DOHH2 (cell line): ENCODE data around the gene THRSP.

Experiments
- H3F3A ChIP-seq: fragments of 200-600 bp; sonication (generic), shearing (Covaris generic); 2 replicates; pipeline ENCODE4 v1.6.0; 2016; ENCODE audit warnings: antibody characterized with exemption, mild to moderate bottlenecking; ENCODE audit not compliant: control insufficient read depth, insufficient read depth
- H3K27ac ChIP-seq: fragments of 200-600 bp; sonication (generic); 2 replicates; pipeline ENCODE4 v1.5.1; 2014; ENCODE audit warnings: low read depth, mild to moderate bottlenecking, low read length, moderate library complexity
- H3K27me3 ChIP-seq: fragments of 200-600 bp; sonication (generic); 2 replicates; pipeline ENCODE4 v1.6.1; 2014; ENCODE audit warnings: mild to moderate bottlenecking, low read length, mixed read lengths; ENCODE audit not compliant: control insufficient read depth
- H3K36me3 ChIP-seq: fragments of 200-600 bp; sonication (generic); 2 replicates; pipeline ENCODE4 v1.6.1; 2014; ENCODE audit warnings: mild to moderate bottlenecking, low read length, moderate library complexity, mixed read lengths; ENCODE audit not compliant: control insufficient read depth
- H3K4me1 ChIP-seq: fragments of 200-600 bp; sonication (generic); 2 replicates; pipeline ENCODE4 v1.6.1; 2014; ENCODE audit warnings: mild to moderate bottlenecking, low read length, mixed read lengths; ENCODE audit not compliant: control insufficient read depth
- H3K4me2 ChIP-seq: fragments of 200-600 bp; sonication (generic); 2 replicates; pipeline ENCODE4 v1.6.0; 2014; ENCODE audit warnings: mild to moderate bottlenecking, low read length, moderate library complexity
- H3K4me3 ChIP-seq: fragments of 200-600 bp; sonication (generic); 2 replicates; pipeline ENCODE4 v1.5.1; 2014; ENCODE audit warnings: mild to moderate bottlenecking, low read length, mixed read lengths
- H3K79me2 ChIP-seq: fragments of 200-600 bp; sonication (generic); 2 replicates; pipeline ENCODE4 v1.6.1; 2014; ENCODE audit warnings: mild to moderate bottlenecking, low read length, mixed read lengths; ENCODE audit not compliant: control insufficient read depth
- H3K9me2 ChIP-seq: fragments of 200-600 bp; sonication (generic); replicated peaks from 2 replicates; pipeline ENCODE4 v1.6.1; 2014; ENCODE audit warnings: mild to moderate bottlenecking, low read length, mixed read lengths; ENCODE audit not compliant: control insufficient read depth
- H3K9me3 ChIP-seq: fragments of 200-600 bp; sonication (generic); 2 replicates; pipeline ENCODE4 v1.6.1; 2014; ENCODE audit warnings: antibody characterized with exemption, low read length, mixed read lengths; ENCODE audit not compliant: control insufficient read depth, insufficient read depth
- H4K20me1 ChIP-seq: fragments of 200-600 bp; sonication (generic); 2 replicates; pipeline ENCODE4 v1.6.0; 2014; ENCODE audit warnings: low read depth, mild to moderate bottlenecking, antibody characterized with exemption, low read length, moderate library complexity; ENCODE audit not compliant: control insufficient read depth, insufficient read depth
- EZH2phosphoT487 ChIP-seq: fragments of 200-600 bp; sonication (generic); IDR thresholded peaks from 2 replicates; pipeline ENCODE4 v1.6.1; 2017; ENCODE audit warnings: borderline replicate concordance, mild to moderate bottlenecking, antibody characterized with exemption, low read length, moderate library complexity, mixed read lengths
- TF ChIP-seq, protein P1 (sequence below): fragments of 200-600 bp; sonication (generic); IDR thresholded peaks from one replicate; pipeline ENCODE4 v1.5.1; 2014; ENCODE audit warnings: antibody characterized with exemption, mild to moderate bottlenecking, low read depth, low read length; ENCODE audit not compliant: poor library complexity, severe bottlenecking

Gene THRSP

DNA sequence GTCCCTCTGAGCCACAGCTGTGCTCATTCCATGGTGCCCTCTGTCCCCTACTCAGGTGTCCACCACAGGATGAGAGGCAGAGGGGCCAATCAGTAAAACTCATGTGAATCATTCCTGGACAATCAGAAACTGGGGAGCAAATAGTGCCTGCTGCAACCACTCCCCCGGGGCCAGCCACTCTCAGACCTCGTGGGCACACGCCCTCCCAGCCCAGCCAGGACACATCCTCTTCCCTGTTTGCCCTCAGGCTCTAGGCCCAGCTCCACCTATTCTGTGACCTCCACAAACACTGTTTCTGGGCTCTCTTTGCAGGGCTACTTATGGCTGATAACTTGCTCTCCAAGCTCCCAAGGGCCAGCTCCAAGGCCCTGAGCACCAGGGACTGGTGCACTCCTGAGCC lies 26.6 kb upstream of the THRSP start:
- no peaks in the 10 kb centered on the region for H3K9me2 ChIP-seq
- H3K4me1 ChIP-seq = peaks cover 9% of the 10 kb centered on the region
- no peak for TF ChIP-seq EZH2phosphoT487
- TF ChIP-seq, protein P1, sequence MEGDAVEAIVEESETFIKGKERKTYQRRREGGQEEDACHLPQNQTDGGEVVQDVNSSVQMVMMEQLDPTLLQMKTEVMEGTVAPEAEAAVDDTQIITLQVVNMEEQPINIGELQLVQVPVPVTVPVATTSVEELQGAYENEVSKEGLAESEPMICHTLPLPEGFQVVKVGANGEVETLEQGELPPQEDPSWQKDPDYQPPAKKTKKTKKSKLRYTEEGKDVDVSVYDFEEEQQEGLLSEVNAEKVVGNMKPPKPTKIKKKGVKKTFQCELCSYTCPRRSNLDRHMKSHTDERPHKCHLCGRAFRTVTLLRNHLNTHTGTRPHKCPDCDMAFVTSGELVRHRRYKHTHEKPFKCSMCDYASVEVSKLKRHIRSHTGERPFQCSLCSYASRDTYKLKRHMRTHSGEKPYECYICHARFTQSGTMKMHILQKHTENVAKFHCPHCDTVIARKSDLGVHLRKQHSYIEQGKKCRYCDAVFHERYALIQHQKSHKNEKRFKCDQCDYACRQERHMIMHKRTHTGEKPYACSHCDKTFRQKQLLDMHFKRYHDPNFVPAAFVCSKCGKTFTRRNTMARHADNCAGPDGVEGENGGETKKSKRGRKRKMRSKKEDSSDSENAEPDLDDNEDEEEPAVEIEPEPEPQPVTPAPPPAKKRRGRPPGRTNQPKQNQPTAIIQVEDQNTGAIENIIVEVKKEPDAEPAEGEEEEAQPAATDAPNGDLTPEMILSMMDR = no peak
- no peak overlapping the region for H3K4me2 ChIP-seq
- no peaks in the 10 kb centered on the region for H3K36me3 ChIP-seq
- H3K27me3 ChIP-seq = no peaks in the 10 kb centered on the region
- H3K27ac ChIP-seq = no peak overlapping the region
- no peak overlapping the region for H3K4me3 ChIP-seq
- H3K79me2 ChIP-seq = no peaks in the 10 kb centered on the region
- H3K9me3 ChIP-seq = no peaks in the 10 kb centered on the region
- H3F3A ChIP-seq = no peaks in the 10 kb centered on the region
- H4K20me1 ChIP-seq = no peaks in the 10 kb centered on the region

DNA sequence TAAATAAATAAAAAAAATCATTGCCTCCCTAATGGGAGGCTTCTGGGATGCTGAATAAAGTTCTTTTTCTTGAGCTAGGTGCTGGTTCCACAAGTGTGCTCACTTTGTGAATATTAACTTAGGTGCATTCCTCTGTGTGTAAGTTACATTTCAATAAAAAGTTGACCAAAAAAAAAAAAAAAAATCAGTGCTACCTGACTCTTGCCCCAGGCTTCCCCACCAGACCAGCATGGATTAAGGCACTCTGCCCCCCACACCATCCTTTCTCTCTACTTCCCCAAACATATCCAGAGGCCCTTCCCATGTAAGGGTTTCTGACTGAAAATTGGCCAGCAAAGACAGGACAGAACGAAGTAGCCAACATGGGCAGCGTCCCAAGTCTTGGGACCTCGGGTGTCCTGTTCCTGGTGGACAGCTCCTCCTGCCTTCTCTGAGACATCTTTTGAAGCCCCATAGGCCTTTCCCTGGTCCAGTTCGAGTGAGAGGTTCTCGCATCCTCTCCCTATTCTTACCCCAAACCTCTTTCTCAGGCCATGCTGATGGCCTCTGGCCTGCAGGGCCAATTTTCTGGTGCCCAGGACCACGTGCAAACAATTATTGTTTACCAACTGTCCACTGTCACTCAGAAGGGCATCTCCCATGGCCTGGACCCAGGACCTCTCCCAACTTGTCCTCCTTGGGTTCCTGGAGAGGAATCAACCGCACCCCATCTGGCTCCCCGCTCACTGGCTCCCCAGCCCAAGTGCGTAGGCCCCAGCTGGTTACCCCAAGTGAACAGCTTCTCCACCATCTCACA lies 25.6 kb upstream of the THRSP start:
- H3K27me3 ChIP-seq = no peaks in the 10 kb centered on the region
- peaks cover 9% of the 10 kb centered on the region for H3K4me1 ChIP-seq
- no peaks in the 10 kb centered on the region for H3F3A ChIP-seq
- H3K36me3 ChIP-seq = no peaks in the 10 kb centered on the region
- H3K9me3 ChIP-seq = no peaks in the 10 kb centered on the region
- no peak overlapping the region for H3K27ac ChIP-seq
- no peak overlapping the region for H3K4me3 ChIP-seq
- no peak overlapping the region for H3K4me2 ChIP-seq
- no peaks in the 10 kb centered on the region for H3K9me2 ChIP-seq
- H3K79me2 ChIP-seq = no peaks in the 10 kb centered on the region
- TF ChIP-seq, protein P1 = no peak
- TF ChIP-seq EZH2phosphoT487 = no peak
- H4K20me1 ChIP-seq = no peaks in the 10 kb centered on the region

DNA sequence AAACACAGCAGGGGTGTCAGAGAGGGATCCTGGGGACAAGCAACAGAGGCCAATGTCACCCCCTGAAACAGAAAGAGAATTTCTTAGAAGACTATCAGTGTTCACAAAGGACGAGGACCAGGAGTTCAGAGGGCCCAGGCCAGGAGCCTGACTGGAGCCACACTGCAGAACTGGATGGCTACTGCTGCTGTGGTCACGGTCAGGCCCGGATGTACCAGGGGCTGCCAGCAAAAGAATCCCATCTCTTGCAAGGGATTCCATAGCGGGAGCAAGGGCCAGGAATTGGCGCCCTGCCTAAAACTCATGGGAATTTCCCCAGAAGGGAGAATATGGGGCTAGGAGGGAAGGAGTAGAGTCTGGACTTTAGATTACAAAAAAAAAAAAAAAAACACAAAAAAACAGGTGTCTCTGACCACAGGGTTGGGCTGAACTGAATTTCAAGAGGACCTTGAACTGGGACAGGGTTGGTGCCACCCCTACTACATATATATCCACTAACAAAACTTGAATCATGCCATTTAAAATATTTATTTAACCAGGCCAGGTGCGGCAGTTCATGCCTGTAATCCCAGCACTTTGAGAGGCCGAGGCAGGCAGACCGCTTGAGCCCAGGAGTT lies 24.9 kb upstream of the THRSP start:
- Histone ChIP-seq H3K4me1 (peaks cover 9% of the 10 kb centered on the region), H3K27me3 (no peaks in the 10 kb centered on the region), H3K4me2 (no peak overlapping the region), H3K36me3 (no peaks in the 10 kb centered on the region), H3K79me2 (no peaks in the 10 kb centered on the region), H3K9me3 (no peaks in the 10 kb centered on the region), H3F3A (no peaks in the 10 kb centered on the region), H4K20me1 (no peaks in the 10 kb centered on the region), H3K9me2 (no peaks in the 10 kb centered on the region), H3K27ac (no peak overlapping the region), H3K4me3 (no peak overlapping the region)
- TF ChIP-seq, protein P1 = no peak
- no peak for TF ChIP-seq EZH2phosphoT487
